Fibroblast of villous mesenchyme (primary cell): ENCODE measurements around the gene ZNF783. TPM values are rescaled to one million over a fixed set of nuclear protein-coding genes. Genes with fewer than 3 reads are reported as not detected.

Experiments
- small RNA-seq: library from RNA; depleted of rRNA; stranded (forward); fragments of <200 nt; gene quantifications from one replicate; pipeline ENCODE3, GENCODE V24; 2012
- total RNA-seq: library from RNA; depleted of rRNA; stranded (reverse); fragments of >200 nt; gene quantifications from 2 replicates; pipeline ENCODE4 v1.2.3, GENCODE V29; 2012

Gene ZNF783
- total RNA-seq, 1 donor = 8.6 TPM

Small RNA genes lying within 50 kb of the gene (small RNA-seq; reads per million reads assigned to genes)
- gene AC004941.2 = not detected

Other genes starting within 250 kb of the ZNF783 start
- 233 and 358 TPM in 2 replicates for gene PDIA4, start 233.7 kb upstream of the ZNF783 start, total RNA-seq
- 6.1 and 9.1 TPM in 2 replicates for gene ZNF786, start 171.5 kb upstream of the ZNF783 start, total RNA-seq
- 2.9 and 3.5 TPM in 2 replicates for gene ZNF425, start 135.9 kb upstream of the ZNF783 start, total RNA-seq
- gene ZNF398, start 114.7 kb upstream of the ZNF783 start, total RNA-seq = 16.1 and 18.6 TPM in 2 replicates
- gene ZNF282, start 66.7 kb upstream of the ZNF783 start, total RNA-seq = 19.0 and 21.6 TPM in 2 replicates
- 5.8 and 6.5 TPM in 2 replicates for gene ZNF212, start 22.5 kb upstream of the ZNF783 start, total RNA-seq
- gene ZNF777, start 198.9 kb downstream of the ZNF783 start, total RNA-seq = 6.0 and 7.7 TPM in 2 replicates
- gene ZNF746, start 235.6 kb downstream of the ZNF783 start, total RNA-seq = 24.2 and 25.4 TPM in 2 replicates